Peyer's patch (tissue), 4 donors: ENCODE results near the gene OR2T29.

ENCODE experiments used
- CTCF ChIP-seq, 6 experiments: fragments of 450-650 bp in 4 of 6; fragments of 200-600 bp in 2 of 6; sonication (generic) in 1 of 6; IDR thresholded peaks; one replicate each; pipeline ENCODE4 v1.5.1; 2017 to 2019; ENCODE audit warnings: antibody characterized with exemption in 6 of 6, mild to moderate bottlenecking in 3 of 6, moderate library complexity in 1 of 6
- POLR2A ChIP-seq, 2 donors: fragments of 450-650 bp; IDR thresholded peaks; one replicate each; pipeline ENCODE4 v1.5.1; 2017; ENCODE audit warnings: antibody characterized with exemption in 2 of 2, mild to moderate bottlenecking in 2 of 2, moderate library complexity in 2 of 2

GRCh38 chr1:248576260-248576980 is 13.8 kb upstream of the OR2T29 start:
- no peak for TF ChIP-seq CTCF (IDR thresholded peaks at IDR 0.05)
- no peak for TF ChIP-seq POLR2A (IDR thresholded peaks at IDR 0.05)
